ACC112 (cell line): ENCODE measurements around the gene LRRK1.

Source experiments
- H2AFZ ChIP-seq: fragments of 200-600 bp; sonication (generic); one replicate; pipeline ENCODE4 v1.6.0; 2017; ENCODE audit warnings: antibody characterized with exemption, low read length; ENCODE audit not compliant: unreplicated experiment
- H3K27ac ChIP-seq: fragments of 200-600 bp; sonication (generic); 2 replicates; pipeline ENCODE4 v1.5.1; 2014; ENCODE audit warnings: low read depth, mild to moderate bottlenecking, antibody characterized with exemption, low read length, moderate library complexity
- H3K27me3 ChIP-seq: fragments of 200-600 bp; sonication (generic); 2 replicates; pipeline ENCODE4 v1.6.1; 2014; ENCODE audit warnings: mild to moderate bottlenecking, antibody characterized with exemption, low read length, moderate library complexity, mixed read lengths; ENCODE audit not compliant: insufficient read depth
- H3K36me3 ChIP-seq: fragments of 200-600 bp; sonication (generic); 2 replicates; pipeline ENCODE4 v1.6.1; 2016; ENCODE audit warnings: mild to moderate bottlenecking, antibody characterized with exemption, low read length, moderate library complexity, mixed read lengths; ENCODE audit not compliant: insufficient read depth
- H3K4me1 ChIP-seq: fragments of 200-600 bp; sonication (generic); one replicate; pipeline ENCODE4 v1.6.1; 2016; ENCODE audit warnings: low read length, mixed read lengths; ENCODE audit not compliant: insufficient read depth, unreplicated experiment, control insufficient read depth
- H3K4me3 ChIP-seq: fragments of 200-600 bp; sonication (generic); 2 replicates; pipeline ENCODE4 v1.5.1; 2014; ENCODE audit warnings: mild to moderate bottlenecking, low read depth, low read length
- H3K79me2 ChIP-seq: fragments of 200-600 bp; sonication (generic); one replicate; pipeline ENCODE4 v1.6.0; 2016; ENCODE audit warnings: low read length; ENCODE audit not compliant: control insufficient read depth, unreplicated experiment, insufficient read depth

Gene LRRK1

DNA sequence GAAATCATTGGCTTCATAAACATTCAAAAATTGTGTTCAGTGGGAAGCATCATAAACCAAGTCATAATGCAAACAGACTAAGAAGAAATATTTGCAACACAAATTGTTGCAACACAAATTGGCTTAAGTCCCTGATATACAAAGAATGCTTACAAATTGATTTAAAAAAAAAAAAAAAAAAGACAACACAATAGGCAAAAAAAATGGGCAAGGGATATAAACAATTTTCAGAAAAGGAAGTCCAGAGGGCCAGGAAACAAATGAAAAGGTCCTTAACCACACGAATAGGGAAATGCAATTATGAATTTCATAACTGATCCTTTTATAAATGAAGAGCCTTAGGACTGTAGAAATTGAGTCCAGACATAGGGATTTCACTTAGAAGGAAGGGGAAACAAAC lies 98.9 kb downstream of the LRRK1 start:
- no peak overlapping the region for H3K4me3 ChIP-seq
- peaks cover 17% of the 10 kb centered on the region; the same call in 1 of the 2 replicates for H3K36me3 ChIP-seq
- no peak overlapping the region for H2AFZ ChIP-seq
- no peaks in the 10 kb centered on the region for H3K79me2 ChIP-seq
- H3K27me3 ChIP-seq = no peaks in the 10 kb centered on the region
- no peaks in the 10 kb centered on the region for H3K4me1 ChIP-seq
- no peak overlapping the region for H3K27ac ChIP-seq

DNA sequence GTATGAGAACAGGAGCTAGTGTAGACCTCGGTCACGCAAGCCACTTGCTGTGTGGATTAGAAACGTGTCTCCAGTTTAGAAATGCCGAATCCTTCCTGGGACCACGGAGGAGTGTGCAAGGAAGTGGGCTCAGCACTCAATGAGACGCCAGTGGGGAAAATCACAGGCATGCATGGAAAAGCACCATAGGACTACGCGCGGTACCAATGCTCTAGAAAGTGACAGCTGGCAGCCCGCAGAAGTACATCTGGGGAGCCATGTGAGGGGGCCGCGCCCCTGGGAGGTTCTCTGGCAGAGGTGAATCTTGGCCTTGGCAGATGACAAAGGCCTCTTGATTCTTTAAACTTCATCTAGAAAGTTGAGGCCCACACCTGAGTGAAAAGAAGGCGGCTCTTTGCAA lies 99.3 kb downstream of the LRRK1 start:
- H3K4me3 ChIP-seq = no peak overlapping the region

DNA sequence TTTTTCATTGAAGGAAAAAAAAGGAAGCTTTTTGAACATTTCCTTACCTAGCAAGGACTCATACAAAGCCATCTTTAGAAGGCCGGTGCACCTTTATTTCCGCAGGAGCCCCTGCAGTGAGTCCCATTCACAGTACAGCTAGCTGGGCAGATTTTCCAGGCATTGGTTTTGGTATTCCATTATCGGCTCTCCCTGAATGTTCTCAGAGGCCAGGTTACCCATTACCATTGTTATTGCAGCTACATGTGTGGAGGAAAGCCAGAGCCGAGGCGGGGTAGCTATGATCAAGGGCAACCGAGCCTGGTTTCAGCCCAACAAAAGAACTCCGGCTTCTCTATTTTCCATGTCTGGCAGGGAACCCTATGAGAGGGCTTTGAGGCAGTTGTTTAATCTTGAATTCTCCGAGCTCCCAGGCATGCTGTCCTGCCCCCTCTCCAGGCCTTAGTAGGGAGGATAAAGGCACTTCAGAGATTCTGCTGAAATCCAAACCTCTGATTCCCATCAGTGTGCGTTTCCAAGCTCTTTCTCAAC lies 100.3 kb downstream of the LRRK1 start:
- no peaks in the 10 kb centered on the region for H3K4me1 ChIP-seq
- H3K27ac ChIP-seq = no peak overlapping the region
- no peaks in the 10 kb centered on the region for H3K27me3 ChIP-seq
- H2AFZ ChIP-seq = no peak overlapping the region
- peaks cover 17% of the 10 kb centered on the region; the same call in 1 of the 2 replicates for H3K36me3 ChIP-seq
- no peaks in the 10 kb centered on the region for H3K79me2 ChIP-seq
- no peak overlapping the region for H3K4me3 ChIP-seq

More for the DNA sequence above, 99.3 kb downstream of the LRRK1 start:
- Histone ChIP-seq H3K27ac (no peak overlapping the region), H3K27me3 (no peaks in the 10 kb centered on the region), H3K4me1 (no peaks in the 10 kb centered on the region), H3K36me3 (peaks cover 17% of the 10 kb centered on the region; the same call in 1 of the 2 replicates), H2AFZ (no peak overlapping the region), H3K79me2 (no peaks in the 10 kb centered on the region)

DNA sequence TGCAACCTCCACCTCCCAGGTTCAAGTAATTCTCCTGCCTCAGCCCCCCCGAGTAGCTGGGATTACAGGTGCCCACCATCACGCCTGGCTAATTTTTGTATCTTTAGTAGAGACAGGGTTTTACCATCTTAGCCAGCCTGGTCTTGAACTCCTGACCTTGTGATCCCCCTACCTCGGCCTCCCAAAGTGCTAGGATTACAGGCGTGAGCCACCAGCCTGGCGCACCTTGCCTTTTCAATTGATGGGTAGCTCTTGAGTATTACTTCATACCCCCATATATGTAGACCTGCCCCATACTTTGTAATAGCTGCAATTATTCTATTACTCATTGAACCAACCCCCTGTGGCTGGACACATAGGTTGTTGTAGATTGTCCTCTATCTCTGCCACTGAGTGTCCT lies 101.3 kb downstream of the LRRK1 start:
- Histone ChIP-seq H3K27me3 (no peaks in the 10 kb centered on the region), H3K27ac (no peak overlapping the region), H3K4me3 (no peak overlapping the region), H3K36me3 (peaks cover 16% of the 10 kb centered on the region; the same call in 1 of the 2 replicates), H3K4me1 (no peaks in the 10 kb centered on the region), H2AFZ (no peak overlapping the region), H3K79me2 (no peaks in the 10 kb centered on the region)

DNA sequence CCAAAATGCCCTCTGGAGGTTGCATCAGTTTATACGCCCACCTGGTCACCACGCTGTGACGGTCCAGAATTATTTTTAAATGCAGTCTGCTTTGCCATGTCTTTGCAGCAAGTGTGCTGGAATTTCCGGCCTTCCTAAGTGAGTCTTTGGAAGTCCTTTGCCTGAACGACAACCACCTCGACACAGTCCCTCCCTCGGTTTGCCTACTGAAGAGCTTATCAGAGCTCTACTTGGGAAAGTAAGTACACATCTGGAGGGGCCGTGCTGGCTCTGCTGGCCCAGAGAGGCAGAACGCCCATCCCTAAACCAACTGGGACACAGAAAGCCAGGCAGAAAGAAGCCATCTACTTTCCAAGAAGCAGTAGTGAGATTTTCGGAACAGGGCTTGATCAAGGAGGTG lies 101.8 kb downstream of the LRRK1 start:
- Histone ChIP-seq H3K4me1 (no peaks in the 10 kb centered on the region), H2AFZ (no peak overlapping the region), H3K36me3 (peaks cover 14% of the 10 kb centered on the region; the same call in 1 of the 2 replicates), H3K4me3 (no peak overlapping the region), H3K79me2 (no peaks in the 10 kb centered on the region), H3K27ac (no peak overlapping the region), H3K27me3 (no peaks in the 10 kb centered on the region)

DNA sequence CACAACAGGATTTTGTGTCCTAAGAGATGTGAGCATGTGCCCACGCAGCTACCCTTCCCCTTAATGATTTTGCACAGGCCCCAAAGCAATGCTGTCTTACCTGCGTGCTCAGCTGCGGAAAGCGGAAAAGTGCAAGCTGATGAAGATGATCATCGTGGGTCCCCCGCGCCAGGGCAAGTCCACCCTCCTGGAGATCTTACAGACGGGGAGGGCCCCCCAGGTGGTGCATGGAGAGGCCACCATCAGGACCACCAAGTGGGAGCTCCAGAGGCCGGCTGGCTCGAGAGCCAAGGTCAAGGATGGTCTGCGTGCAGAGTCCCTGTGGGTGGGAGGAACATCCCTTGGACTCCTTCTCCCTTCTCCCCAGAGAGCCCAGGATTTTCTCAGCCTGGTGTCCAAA lies 103.1 kb downstream of the LRRK1 start:
- no peaks in the 10 kb centered on the region for H3K27me3 ChIP-seq
- H3K27ac ChIP-seq = no peak overlapping the region
- H3K79me2 ChIP-seq = no peaks in the 10 kb centered on the region
- no peak overlapping the region for H3K4me3 ChIP-seq
- H2AFZ ChIP-seq = no peak overlapping the region
- no peaks in the 10 kb centered on the region for H3K4me1 ChIP-seq
- H3K36me3 ChIP-seq = peaks cover 4% of the 10 kb centered on the region; the same call in 1 of the 2 replicates

DNA sequence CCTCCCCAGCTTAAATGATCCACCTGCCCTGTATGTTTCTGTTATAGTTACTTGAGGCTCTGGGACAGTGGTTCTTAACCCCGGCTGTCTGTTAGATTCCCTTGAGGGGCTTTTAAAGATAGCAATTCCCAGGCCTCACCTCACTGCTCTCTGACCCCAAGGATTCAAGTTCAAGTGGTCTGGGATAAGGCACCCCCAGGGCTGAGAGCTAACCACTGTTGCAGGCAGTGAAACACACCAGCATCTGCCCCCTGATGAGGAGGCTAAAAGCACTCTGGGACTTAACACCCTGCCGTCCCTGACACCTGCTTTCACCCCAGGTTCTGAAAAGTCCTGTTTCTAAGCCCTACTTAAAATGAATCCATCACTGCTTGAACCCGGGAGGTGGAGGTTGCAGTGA lies 103.7 kb downstream of the LRRK1 start:
- Histone ChIP-seq H3K4me1 (no peaks in the 10 kb centered on the region), H3K27ac (no peak overlapping the region), H2AFZ (no peak overlapping the region), H3K27me3 (no peaks in the 10 kb centered on the region), H3K36me3 (no peaks in the 10 kb centered on the region), H3K79me2 (no peaks in the 10 kb centered on the region), H3K4me3 (no peak overlapping the region)

DNA sequence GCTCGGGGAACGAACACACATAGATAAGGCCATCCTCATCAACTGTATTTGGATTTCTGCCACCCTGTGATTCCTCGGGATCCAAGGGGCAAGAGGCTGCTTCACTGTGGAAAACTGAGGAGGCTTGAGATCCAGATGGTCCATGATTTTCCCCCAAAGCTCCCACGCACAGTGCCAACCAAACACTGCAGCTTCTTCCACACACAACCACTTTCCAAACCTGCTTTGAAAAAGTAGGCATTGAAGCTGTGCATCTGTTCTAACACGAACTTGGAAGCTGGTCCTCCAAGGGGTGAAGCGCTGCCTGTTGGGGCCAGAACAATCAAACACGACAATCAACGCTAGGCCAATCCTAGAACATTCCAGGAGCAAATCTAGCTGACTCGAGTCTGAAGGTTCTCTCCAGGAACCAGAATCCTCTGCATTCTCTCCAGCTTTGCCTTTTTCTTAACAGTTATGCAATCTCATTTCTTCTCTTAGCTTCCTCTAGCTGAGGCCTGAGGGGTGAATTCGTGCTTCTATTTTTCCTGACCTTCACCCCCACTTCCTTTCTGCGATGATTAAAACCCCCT lies 104.4 kb downstream of the LRRK1 start:
- H3K27me3 ChIP-seq = no peaks in the 10 kb centered on the region
- H2AFZ ChIP-seq = no peak overlapping the region
- H3K4me3 ChIP-seq = no peak overlapping the region
- no peaks in the 10 kb centered on the region for H3K4me1 ChIP-seq
- no peaks in the 10 kb centered on the region for H3K79me2 ChIP-seq
- H3K27ac ChIP-seq = no peak overlapping the region
- no peaks in the 10 kb centered on the region for H3K36me3 ChIP-seq

DNA sequence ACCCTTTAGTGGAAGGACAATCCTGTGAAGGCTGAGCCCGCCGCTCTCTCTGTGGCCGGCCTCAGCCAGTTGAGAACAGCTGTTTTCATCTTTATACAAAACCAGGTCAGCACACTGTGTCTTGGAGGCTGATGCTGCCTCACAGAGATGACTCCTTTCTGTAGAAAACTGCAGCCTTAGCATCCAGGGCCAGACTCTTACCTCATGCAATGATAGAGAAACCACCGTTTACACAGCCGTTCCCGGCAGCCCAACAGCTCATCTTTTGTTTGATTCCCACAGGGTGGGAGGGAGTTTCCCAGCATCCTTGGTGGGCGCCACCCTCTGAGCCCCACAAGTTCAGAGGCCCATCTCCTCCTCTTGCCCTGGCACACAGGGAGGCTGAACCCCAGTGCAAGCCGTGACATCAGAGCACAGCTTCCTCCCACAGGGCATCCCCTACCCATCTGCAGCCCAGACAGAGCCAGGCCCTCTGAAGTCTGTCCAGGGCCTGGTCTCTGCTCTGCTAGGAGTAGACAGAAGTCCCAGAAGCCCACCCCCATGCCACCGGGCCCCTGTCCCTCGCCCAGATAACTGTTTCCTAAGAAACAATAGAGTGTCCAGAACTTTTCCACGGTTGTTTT lies 105.0 kb downstream of the LRRK1 start:
- H3K36me3 ChIP-seq = no peaks in the 10 kb centered on the region
- H2AFZ ChIP-seq = no peak overlapping the region
- no peaks in the 10 kb centered on the region for H3K27me3 ChIP-seq
- no peak overlapping the region for H3K27ac ChIP-seq
- H3K79me2 ChIP-seq = no peaks in the 10 kb centered on the region
- no peaks in the 10 kb centered on the region for H3K4me1 ChIP-seq
- no peak overlapping the region for H3K4me3 ChIP-seq

DNA sequence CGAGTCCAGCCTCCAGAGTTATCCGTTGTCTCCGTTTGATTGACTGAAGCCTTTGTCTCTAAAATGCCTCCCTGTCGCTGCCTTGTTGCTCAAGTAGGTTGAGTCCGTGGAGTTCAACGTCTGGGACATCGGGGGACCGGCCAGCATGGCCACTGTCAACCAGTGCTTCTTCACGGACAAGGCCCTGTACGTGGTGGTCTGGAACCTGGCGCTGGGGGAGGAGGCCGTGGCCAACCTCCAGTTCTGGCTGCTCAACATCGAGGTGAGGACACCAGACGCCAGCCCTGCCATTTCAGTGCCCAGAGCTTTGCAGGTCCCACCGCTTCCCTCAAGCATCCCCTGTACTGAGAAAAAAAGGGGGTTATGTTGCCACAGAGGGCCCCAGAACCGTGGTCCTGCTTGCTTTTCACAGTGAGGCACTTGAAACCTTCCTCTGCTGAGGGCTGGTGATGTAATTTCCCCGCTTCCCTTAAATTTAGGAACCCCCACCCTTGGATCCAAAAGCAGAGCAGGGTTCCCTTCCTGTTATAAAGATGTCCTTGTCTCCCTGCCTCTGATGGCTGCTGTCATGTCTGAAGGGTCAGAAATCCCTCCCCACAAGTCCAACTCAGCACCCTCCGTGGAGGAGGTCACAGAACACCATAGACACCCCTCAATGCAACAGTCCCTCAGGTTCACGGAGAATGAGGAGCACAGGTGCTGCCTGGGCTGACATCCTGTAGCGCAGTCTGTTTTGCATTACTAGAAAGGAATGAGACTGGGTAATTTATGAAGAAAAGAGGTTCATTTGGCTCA lies 105.7 kb downstream of the LRRK1 start:
- H3K27me3 ChIP-seq = no peaks in the 10 kb centered on the region
- H3K36me3 ChIP-seq = no peaks in the 10 kb centered on the region
- H3K4me1 ChIP-seq = no peaks in the 10 kb centered on the region
- no peak overlapping the region for H2AFZ ChIP-seq
- no peak overlapping the region for H3K4me3 ChIP-seq
- H3K27ac ChIP-seq = no peak overlapping the region
- H3K79me2 ChIP-seq = no peaks in the 10 kb centered on the region
